A549 treated with Hydrocortisone at 1 μM for 4 hours (cell line): ENCODE measurements around the gene EDRF1. TPM values are rescaled to one million over a fixed set of nuclear protein-coding genes. Genes with fewer than 3 reads are reported as not detected.

Experiments used
- total RNA-seq: library from RNA; stranded (reverse); fragments of 200-300 nt; extraction: Qiagen RNA extraction; gene quantifications from 5 replicates; pipeline ENCODE4 v1.2.3, GENCODE V29; 2022

Gene EDRF1
- total RNA-seq: 14.3 to 15.5 TPM (median 15.1 TPM) in 5 replicates

GRCh38 chr10:125719173-125720001 lies at the start of gene EDRF1:
Gene EDRF1 (plus strand): TSS chr10:125719709. CDS start chr10:125719808, 99 bp downstream.

GRCh38 chr10:125683063-125683462 lies 36.4 kb upstream of the EDRF1 start, which contains the start of gene TEX36:
Gene TEX36 (minus strand): TSS chr10:125683163. CDS start chr10:125682989, 174 bp downstream.

GRCh38 chr10:125775491-125776106 lies 56.1 kb downstream of the EDRF1 start, which contains the start of gene MMP21:
Gene MMP21 (minus strand): TSS chr10:125775821. CDS start chr10:125775821, 0 bp downstream.

Other genes starting within 250 kb of the EDRF1 start
- gene TEX36, start 36.5 kb upstream of the EDRF1 start, total RNA-seq: not detected in 5 replicates
- gene MMP21, start 56.1 kb downstream of the EDRF1 start, total RNA-seq: 0.05 TPM in 1 of 5 replicates, not detected in the others
- 55.6 to 61.8 TPM (median 60.6 TPM) in 5 replicates for gene UROS, start 103.5 kb downstream of the EDRF1 start, total RNA-seq
- gene BCCIP, start 103.8 kb downstream of the EDRF1 start, total RNA-seq: 93.6 to 124 TPM (median 105 TPM) in 5 replicates
- gene DHX32, start 161.6 kb downstream of the EDRF1 start, total RNA-seq: 27.2 to 37.6 TPM (median 35.6 TPM) in 5 replicates
- 2.3 to 2.8 TPM (median 2.4 TPM) in 5 replicates for gene FANK1, start 176.9 kb downstream of the EDRF1 start, total RNA-seq